ENCODE results near the gene ADIPOR2.

The ADIPOR2 gene

DNA sequence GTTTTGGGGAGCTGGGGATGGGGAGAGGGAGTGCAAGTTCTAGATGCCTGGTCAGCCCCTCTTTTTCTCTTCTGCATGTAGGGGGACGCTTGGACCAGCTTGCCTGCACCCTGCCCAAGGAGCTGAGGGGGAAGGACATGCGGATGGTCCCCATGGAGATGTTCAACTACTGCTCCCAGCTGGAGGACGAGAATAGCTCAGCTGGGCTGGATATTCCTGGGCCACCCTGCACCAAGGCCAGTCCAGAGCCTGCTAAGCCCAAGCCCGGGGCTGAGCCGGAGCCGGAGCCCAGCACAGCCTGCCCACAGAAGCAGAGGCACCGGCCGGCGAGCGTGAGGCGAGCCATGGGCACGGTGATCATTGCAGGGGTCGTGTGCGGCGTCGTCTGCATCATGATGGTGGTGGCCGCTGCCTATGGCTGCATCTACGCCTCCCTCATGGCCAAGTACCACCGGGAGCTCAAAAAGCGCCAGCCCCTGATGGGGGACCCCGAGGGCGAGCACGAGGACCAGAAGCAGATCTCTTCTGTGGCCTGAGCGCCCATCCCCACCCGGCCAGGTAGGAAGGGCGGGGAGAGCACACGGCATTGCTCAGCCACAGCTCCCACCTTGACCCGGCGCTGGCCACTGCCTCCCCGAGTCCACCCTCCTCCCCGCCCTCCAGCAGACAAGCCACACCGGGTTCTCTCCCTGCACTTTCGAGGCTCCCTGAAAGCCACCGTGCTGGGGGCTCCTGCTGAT lies 143.5 kb downstream of the ADIPOR2 start:
- no peak for DNase-seq

- DNase-seq: no peak
These were observed 144.6 kb downstream of the ADIPOR2 start for GRCh38 chr12:1835211-1836131.

- DNase-seq: no peak
These were observed 145.5 kb downstream of the ADIPOR2 start for GRCh38 chr12:1836241-1836803.

DNA sequence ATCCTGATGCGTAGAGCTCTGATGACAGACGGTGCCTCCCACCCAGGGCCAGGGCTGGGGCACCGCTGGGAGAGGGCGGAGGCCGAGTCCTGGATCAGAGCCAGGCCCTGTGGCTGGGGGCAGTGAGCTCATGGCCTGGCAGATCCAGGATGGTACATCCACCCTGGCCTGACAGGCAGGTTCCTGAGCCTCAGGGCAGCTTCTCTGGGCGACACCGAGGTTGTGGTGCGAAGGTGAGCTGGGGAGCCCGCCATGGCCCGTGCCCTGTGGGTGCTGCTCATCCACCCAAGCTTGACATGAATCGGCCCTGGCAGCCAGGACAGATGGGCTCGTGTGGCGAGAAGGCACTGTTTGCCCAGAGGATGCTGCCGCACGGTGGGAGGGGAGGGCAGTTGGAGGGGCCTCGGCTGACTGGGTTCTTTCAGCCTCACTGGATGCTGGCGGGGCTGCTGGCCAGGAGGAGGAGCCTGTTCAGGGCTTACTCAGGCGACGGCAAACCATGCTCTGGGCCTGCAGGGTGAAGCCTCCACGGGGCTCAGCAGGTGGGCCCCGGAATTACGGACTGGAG lies 146.1 kb downstream of the ADIPOR2 start:
- DNase-seq: no peak

GRCh38 chr12:1837541-1838204 lies 146.8 kb downstream of the ADIPOR2 start:
- no peak for DNase-seq

All from stimulated activated CD4-positive, alpha-beta T cell treated with anti-CD3 and anti-CD28 coated beads, Interleukin-4, amount 100 ng/mL, for 4 hours (primary cell).